Subcutaneous adipose tissue (tissue), 4 donors: ENCODE data around the gene IQCE. TPM values are rescaled to one million over a fixed set of nuclear protein-coding genes. Genes with fewer than 3 reads are reported as not detected.

Experiments used
- CTCF ChIP-seq: fragments of 450-650 bp; IDR thresholded peaks from one replicate; pipeline ENCODE4 v1.5.1; 2016; ENCODE audit warnings: low read depth, mild to moderate bottlenecking, control low read depth, antibody characterized with exemption, moderate library complexity
- total RNA-seq, 4 donors: library from RNA; depleted of rRNA; stranded (reverse); fragments of >200 nt; gene quantifications; one replicate each; pipeline ENCODE4 v1.1.0, GENCODE V29; 2016

The IQCE gene
- total RNA-seq, 4 donors from 2014 or later: 9.0 to 20.7 (median 12.6) TPM

GRCh38 chr7:2629746-2630681 is 71.2 kb downstream of the IQCE start:
- no peak for TF ChIP-seq CTCF

- no peak for TF ChIP-seq CTCF
These were observed 73.4 kb downstream of the IQCE start, which contains the start of gene TTYH3 for GRCh38 chr7:2631946-2632732. TTYH3 (plus strand) TSS chr7:2631986; CDS start chr7:2632156, 170 bp downstream.

GRCh38 chr7:2632733-2633537 is 74.2 kb downstream of the IQCE start:
- no peak for TF ChIP-seq CTCF

GRCh38 chr7:2633538-2634266 is 74.9 kb downstream of the IQCE start:
- TF ChIP-seq CTCF: no peak

- TF ChIP-seq CTCF: no peak
These were observed 75.7 kb downstream of the IQCE start for GRCh38 chr7:2634267-2635145.

- TF ChIP-seq CTCF: no peak
These were observed 76.4 kb downstream of the IQCE start for GRCh38 chr7:2635148-2635668.
